Esophagus (tissue), 2 donors: Measurements from ENCODE around the gene CDH20. TPM values are rescaled to one million over a fixed set of nuclear protein-coding genes. Genes with fewer than 3 reads are reported as not detected.

Experiments used
- H3K27ac ChIP-seq, 2 donors: one replicate each; pipeline ENCODE4 v1.5.1; 2013; ENCODE audit warnings: low read depth in 2 of 2, mild to moderate bottlenecking in 2 of 2, inconsistent platforms in 1 of 2, low read length in 1 of 2, moderate library complexity in 1 of 2
- H3K27me3 ChIP-seq, 2 donors: one replicate each; pipeline ENCODE4 v1.6.1; 2013; ENCODE audit warnings: low read length in 2 of 2, control low read depth in 1 of 2, mild to moderate bottlenecking in 1 of 2; ENCODE audit not compliant: insufficient read depth in 2 of 2, control insufficient read depth in 1 of 2
- H3K36me3 ChIP-seq, 2 donors: one replicate each; pipeline ENCODE4 v1.6.1; 2013; ENCODE audit warnings: low read length in 1 of 2; ENCODE audit not compliant: control insufficient read depth in 2 of 2, insufficient read depth in 2 of 2
- H3K4me1 ChIP-seq, 2 donors: one replicate each; pipeline ENCODE4 v1.6.1; 2013; ENCODE audit warnings: low read length in 1 of 2; ENCODE audit not compliant: control insufficient read depth in 2 of 2, insufficient read depth in 2 of 2
- H3K4me3 ChIP-seq, 2 donors: one replicate each; pipeline ENCODE4 v1.5.1; 2013; ENCODE audit warnings: low read length in 2 of 2, mild to moderate bottlenecking in 2 of 2, low read depth in 1 of 2, moderate library complexity in 1 of 2
- H3K9me3 ChIP-seq, 2 donors: one replicate each; pipeline ENCODE4 v1.6.1; 2013; ENCODE audit warnings: mild to moderate bottlenecking in 2 of 2, low read depth in 1 of 2, low read length in 1 of 2, moderate library complexity in 1 of 2; ENCODE audit not compliant: control insufficient read depth in 2 of 2, insufficient read depth in 1 of 2
- WGBS, 2 donors: extraction: QIAGEN DNeasy Blood & Tissue Kit; methylation state at CpG; one replicate each; pipeline ENCODE4 v1.1.7; 2013; 5-methylcytosine and 5-hydroxymethylcytosine counted together
- polyA plus RNA-seq, 2 donors: library from polyadenylated mRNA; stranded (reverse); fragments of 200-250 nt; gene quantifications; one replicate each; pipeline ENCODE4 v1.2.3, GENCODE V29; 2013
- donor health status: healthy with polysubstance abuse.
- donor health status: Bipolar disorder and iron deficiency.

Gene CDH20
- polyA plus RNA-seq, 2 donors: 0.21 TPM; not detected in 1

GRCh38 chr18:61322265-61322873 lies 10.9 kb upstream of the CDH20 start:
- Histone ChIP-seq H3K36me3 (no peaks in the 10 kb centered on the region), H3K4me3 (no peak overlapping the region), H3K27me3 (no peaks in the 10 kb centered on the region), H3K27ac (no peak overlapping the region), H3K9me3 (peaks cover 0 to 2% of the 10 kb centered on the region in 2 donors), H3K4me1 (no peaks in the 10 kb centered on the region)
- WGBS, 2 donors: 25 to 26% methylated on average over 9 of the region's 9 CpGs

DNA sequence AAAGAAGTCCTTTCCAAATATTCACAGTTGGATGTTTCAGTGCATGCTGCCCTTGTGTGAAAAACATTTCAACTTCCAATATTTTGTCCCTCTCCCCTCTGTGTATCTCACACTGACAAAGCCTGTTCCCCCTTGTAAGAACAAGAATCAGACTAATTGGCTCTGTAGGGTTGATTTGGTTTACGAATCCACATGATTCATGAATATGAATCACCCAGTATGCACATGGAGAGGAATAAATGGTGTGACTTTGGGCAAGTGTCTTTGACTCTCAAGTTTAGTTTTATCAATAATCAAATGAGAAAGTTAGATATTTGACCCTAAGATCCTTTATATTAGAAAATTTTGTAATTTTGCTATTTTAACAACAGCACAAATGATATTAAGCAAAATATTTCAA lies 9.3 kb upstream of the CDH20 start:
- H3K4me1 ChIP-seq: no peaks in the 10 kb centered on the region
- H3K36me3 ChIP-seq: no peaks in the 10 kb centered on the region
- H3K27me3 ChIP-seq: no peaks in the 10 kb centered on the region
- 70 to 76% methylated on average over 1 of the region's 1 CpG for WGBS, 2 donors
- H3K4me3 ChIP-seq: no peak overlapping the region
- no peak overlapping the region for H3K27ac ChIP-seq
- H3K9me3 ChIP-seq: peaks cover 0 to 2% of the 10 kb centered on the region in 2 donors

DNA sequence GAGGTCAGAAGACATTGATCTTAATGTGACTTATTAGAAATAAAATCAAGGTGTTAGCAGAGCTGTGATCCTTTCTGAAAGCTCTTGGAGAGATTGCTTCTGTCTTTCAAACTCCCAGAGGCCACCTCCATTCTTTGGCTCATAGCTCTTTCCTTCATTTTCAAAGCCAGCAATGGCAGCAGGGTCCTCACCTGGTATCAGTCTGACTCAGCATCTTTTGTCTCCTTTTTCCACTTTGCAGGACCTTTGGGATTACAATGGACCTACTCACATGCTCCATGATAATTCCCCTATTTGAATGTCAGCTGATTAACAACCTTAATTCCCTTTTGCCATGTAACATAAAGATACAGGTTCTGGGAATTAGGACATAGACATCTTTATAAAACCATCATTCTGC lies 6.8 kb upstream of the CDH20 start:
- no peak overlapping the region for H3K4me3 ChIP-seq
- H3K4me1 ChIP-seq: no peaks in the 10 kb centered on the region
- no peaks in the 10 kb centered on the region for H3K36me3 ChIP-seq
- no peaks in the 10 kb centered on the region for H3K9me3 ChIP-seq
- H3K27ac ChIP-seq: no peak overlapping the region
- no peaks in the 10 kb centered on the region for H3K27me3 ChIP-seq

DNA sequence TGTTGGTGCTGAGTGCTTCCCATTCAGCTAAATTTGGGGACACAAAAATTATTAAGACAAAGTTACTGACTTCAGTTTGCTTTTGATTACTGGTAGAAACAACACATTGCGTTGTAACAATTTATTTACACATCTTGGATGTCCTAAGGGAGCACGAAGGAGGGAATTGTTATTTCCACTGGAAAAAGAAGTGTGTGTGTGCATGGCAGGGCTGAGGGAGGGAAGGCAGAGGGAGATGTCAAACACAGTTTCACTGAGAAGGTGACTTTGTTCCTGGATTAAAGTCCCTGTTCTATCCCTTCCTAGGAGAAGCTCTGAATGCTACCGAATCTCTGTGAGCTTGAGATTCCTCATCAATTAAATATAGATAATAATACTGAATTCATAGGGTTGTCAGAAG lies 3.8 kb upstream of the CDH20 start:
- no peak overlapping the region for H3K27ac ChIP-seq
- WGBS, 2 donors: 49 to 55% methylated on average over 3 of the region's 3 CpGs

GRCh38 chr18:61331051-61331450 lies 2.2 kb upstream of the CDH20 start:
- H3K4me1 ChIP-seq: peaks cover 3 to 5% of the 10 kb centered on the region in 2 donors
- H3K4me3 ChIP-seq: no peak overlapping the region
- H3K27ac ChIP-seq: no peak overlapping the region
- 77 to 83% methylated on average over 3 of the region's 3 CpGs for WGBS, 2 donors
- H3K27me3 ChIP-seq: no peaks in the 10 kb centered on the region
- H3K36me3 ChIP-seq: no peaks in the 10 kb centered on the region
- H3K9me3 ChIP-seq: no peaks in the 10 kb centered on the region

More for the DNA sequence above, 3.8 kb upstream of the CDH20 start:
- Histone ChIP-seq H3K4me1 (peaks cover 3 to 5% of the 10 kb centered on the region in 2 donors), H3K27me3 (no peaks in the 10 kb centered on the region), H3K9me3 (no peaks in the 10 kb centered on the region), H3K36me3 (no peaks in the 10 kb centered on the region), H3K4me3 (no peak overlapping the region)

GRCh38 chr18:61333746-61334490 lies 688 bp downstream of the CDH20 start:
- H3K4me1 ChIP-seq: peaks cover 3 to 5% of the 10 kb centered on the region in 2 donors
- no peaks in the 10 kb centered on the region for H3K27me3 ChIP-seq
- no peaks in the 10 kb centered on the region for H3K36me3 ChIP-seq
- H3K27ac ChIP-seq: no peak overlapping the region
- 2 to 3% methylated on average over 58 to 73 of the region's 73 CpGs for WGBS, 2 donors
- peak overlapping the region; percentile 0 to 21 for H3K4me3 ChIP-seq
- H3K9me3 ChIP-seq: no peaks in the 10 kb centered on the region

GRCh38 chr18:61334491-61334850 lies 1.2 kb downstream of the CDH20 start:
- H3K36me3 ChIP-seq: no peaks in the 10 kb centered on the region
- H3K4me1 ChIP-seq: peaks cover 3 to 5% of the 10 kb centered on the region in 2 donors
- H3K4me3 ChIP-seq: peak overlapping the region in 1 of 2 donors; percentile 21
- no peaks in the 10 kb centered on the region for H3K9me3 ChIP-seq
- H3K27me3 ChIP-seq: no peaks in the 10 kb centered on the region
- 4 to 6% methylated on average over 13 of the region's 13 CpGs for WGBS, 2 donors
- no peak overlapping the region for H3K27ac ChIP-seq

DNA sequence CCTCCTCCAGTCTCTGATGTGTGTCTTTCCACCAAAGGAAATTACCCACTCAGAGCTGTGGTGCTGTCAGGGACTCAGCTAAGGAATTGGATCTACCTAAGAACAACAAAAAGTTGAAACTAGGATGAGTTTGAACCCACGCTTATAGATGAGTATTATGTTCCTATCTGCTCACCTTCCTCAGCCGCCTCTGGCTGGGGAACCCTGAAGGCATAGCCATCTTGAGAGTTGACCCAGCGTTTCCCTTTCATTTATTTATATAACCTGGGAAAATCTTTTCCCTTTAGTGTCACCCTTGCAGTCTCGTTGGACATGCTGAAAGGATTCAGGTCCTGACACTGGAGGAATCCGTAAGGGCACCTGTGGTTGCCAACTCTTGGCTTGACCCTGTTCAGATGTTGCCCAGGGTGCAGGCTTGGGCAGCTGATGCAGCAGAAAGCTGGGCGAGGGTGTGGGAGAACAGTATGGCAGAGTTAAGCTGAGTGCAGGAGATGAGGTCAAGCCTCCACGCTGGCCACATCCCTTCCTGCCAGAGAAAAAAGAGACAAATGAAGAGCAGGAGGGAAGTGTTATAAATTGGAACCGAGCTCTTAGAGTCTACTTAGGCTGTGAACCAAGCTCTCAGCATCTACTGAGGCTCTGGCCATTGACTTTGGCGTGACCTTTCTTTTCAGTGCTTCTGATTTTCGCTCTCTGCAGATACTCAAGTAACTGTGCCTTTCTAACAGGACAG lies 1.9 kb downstream of the CDH20 start:
- H3K4me3 ChIP-seq: no peak overlapping the region
- H3K36me3 ChIP-seq: no peaks in the 10 kb centered on the region
- WGBS, 2 donors: 54 to 63% methylated on average over 10 of the region's 10 CpGs
- peaks cover 3 to 5% of the 10 kb centered on the region in 2 donors for H3K4me1 ChIP-seq
- no peaks in the 10 kb centered on the region for H3K27me3 ChIP-seq
- no peak overlapping the region for H3K27ac ChIP-seq
- H3K9me3 ChIP-seq: no peaks in the 10 kb centered on the region

- 49 to 62% methylated on average over 10 of the region's 10 CpGs for WGBS, 2 donors
- no peaks in the 10 kb centered on the region for H3K36me3 ChIP-seq
- H3K27me3 ChIP-seq: no peaks in the 10 kb centered on the region
- no peak overlapping the region for H3K27ac ChIP-seq
- no peaks in the 10 kb centered on the region for H3K9me3 ChIP-seq
- H3K4me1 ChIP-seq: peaks cover 3 to 5% of the 10 kb centered on the region in 2 donors
- no peak overlapping the region for H3K4me3 ChIP-seq
These were observed 2.7 kb downstream of the CDH20 start for GRCh38 chr18:61335684-61336555.
